Mesenchymal stem cell (in vitro differentiated cells and primary cell): ENCODE measurements around the gene PGLYRP2.

ENCODE experiments used
- DNase-seq: peaks from one replicate; pipeline ENCODE4 v3.0.0-alpha.2; 2013
- H2AFZ ChIP-seq: one replicate; pipeline ENCODE4 v1.6.1; 2013; ENCODE audit warnings: low read depth, mild to moderate bottlenecking, control low read depth, inconsistent platforms, low read length, moderate library complexity
- H2AK5ac ChIP-seq: 2 replicates; pipeline ENCODE4 v1.6.1; 2013; ENCODE audit warnings: low read length, moderate library complexity, mild to moderate bottlenecking, inconsistent platforms; ENCODE audit not compliant: severe bottlenecking
- H2BK120ac ChIP-seq: one replicate; pipeline ENCODE4 v1.6.1; 2013; ENCODE audit warnings: low read depth, mild to moderate bottlenecking, inconsistent platforms, low read length, moderate library complexity
- H2BK12ac ChIP-seq, 2 experiments: one replicate each; pipeline ENCODE4 v1.6.1; 2013; ENCODE audit warnings: inconsistent platforms in 2 of 2, low read length in 2 of 2, mild to moderate bottlenecking in 2 of 2, moderate library complexity in 2 of 2, control low read depth in 1 of 2
- H2BK15ac ChIP-seq: one replicate; pipeline ENCODE4 v1.6.1; 2013; ENCODE audit warnings: mild to moderate bottlenecking, low read depth, inconsistent platforms; ENCODE audit not compliant: poor library complexity, severe bottlenecking
- H2BK5ac ChIP-seq: 2 replicates; pipeline ENCODE4 v1.6.1; 2013; ENCODE audit warnings: low read depth, mild to moderate bottlenecking, low read length, control low read depth, inconsistent platforms; ENCODE audit not compliant: poor library complexity, severe bottlenecking
- H3K14ac ChIP-seq, 2 experiments: one replicate each; pipeline ENCODE4 v1.6.1; 2013; ENCODE audit warnings: inconsistent platforms in 2 of 2, low read length in 2 of 2, control low read depth in 1 of 2, mild to moderate bottlenecking in 1 of 2, moderate library complexity in 1 of 2
- H3K18ac ChIP-seq, 2 experiments: one replicate each; pipeline ENCODE4 v1.6.1; 2013; ENCODE audit warnings: inconsistent platforms in 2 of 2, low read length in 2 of 2, control low read depth in 1 of 2, low read depth in 1 of 2, mild to moderate bottlenecking in 1 of 2
- H3K23ac ChIP-seq, 2 experiments: one replicate each; pipeline ENCODE4 v1.6.1; 2013; ENCODE audit warnings: inconsistent platforms in 2 of 2, low read length in 2 of 2, mild to moderate bottlenecking in 2 of 2, moderate library complexity in 2 of 2, control low read depth in 1 of 2
- H3K27ac ChIP-seq: 2 replicates; pipeline ENCODE4 v1.5.1; 2013; ENCODE audit warnings: mild to moderate bottlenecking, moderate library complexity, low read length, control low read depth, inconsistent platforms; ENCODE audit not compliant: poor library complexity, severe bottlenecking
- H3K27me3 ChIP-seq, 2 experiments: 2 replicates each; pipeline versions ENCODE4 v1.6.1 to v1.7.0; 2013; ENCODE audit warnings: low read length in 2 of 2, mild to moderate bottlenecking in 2 of 2, moderate library complexity in 2 of 2, control low read depth in 1 of 2, inconsistent platforms in 1 of 2; ENCODE audit not compliant: control insufficient read depth in 1 of 2, insufficient read depth in 1 of 2
- H3K36me3 ChIP-seq, 2 experiments: 2 replicates each; pipeline versions ENCODE4 v1.6.1 to v1.7.0; 2013; ENCODE audit warnings: low read length in 2 of 2, control low read depth in 1 of 2, inconsistent platforms in 1 of 2, low read depth in 1 of 2, mild to moderate bottlenecking in 1 of 2; ENCODE audit not compliant: insufficient read depth in 2 of 2, control insufficient read depth in 1 of 2
- H3K4ac ChIP-seq, 2 experiments: one replicate each; pipeline ENCODE4 v1.6.1; 2013; ENCODE audit warnings: inconsistent platforms in 2 of 2, low read length in 2 of 2, mild to moderate bottlenecking in 2 of 2, moderate library complexity in 2 of 2, control low read depth in 1 of 2, low read depth in 1 of 2
- H3K4me1 ChIP-seq: 2 replicates; pipeline ENCODE4 v1.6.1; 2013; ENCODE audit warnings: low read depth, low read length, control low read depth; ENCODE audit not compliant: control insufficient read depth, insufficient read depth
- H3K4me2 ChIP-seq: 2 replicates; pipeline ENCODE4 v1.6.1; 2013; ENCODE audit warnings: low read length, mild to moderate bottlenecking, inconsistent platforms; ENCODE audit not compliant: poor library complexity, severe bottlenecking
- H3K4me3 ChIP-seq, 2 experiments: 2 replicates each; pipeline versions ENCODE4 v1.5.1 to v1.7.0; 2013; ENCODE audit warnings: low read length in 2 of 2, mild to moderate bottlenecking in 2 of 2, control low read depth in 1 of 2, low read depth in 1 of 2; ENCODE audit not compliant: insufficient read depth in 1 of 2
- H3K79me1 ChIP-seq: replicated peaks from 2 replicates; pipeline ENCODE4 v1.6.1; 2013; ENCODE audit warnings: mild to moderate bottlenecking, control low read depth, low read length, inconsistent platforms; ENCODE audit not compliant: poor library complexity, severe bottlenecking
- H3K9ac ChIP-seq: 2 replicates; pipeline ENCODE4 v1.7.0; 2013; ENCODE audit warnings: mild to moderate bottlenecking, low read length, moderate library complexity
- H3K9me3 ChIP-seq: 2 replicates; pipeline ENCODE4 v1.7.0; 2013; ENCODE audit warnings: mild to moderate bottlenecking, low read length; ENCODE audit not compliant: control insufficient read depth
- H4K8ac ChIP-seq: one replicate; pipeline ENCODE4 v1.6.1; 2013; ENCODE audit warnings: inconsistent platforms, mild to moderate bottlenecking, low read length, moderate library complexity
- H4K91ac ChIP-seq: one replicate; pipeline ENCODE4 v1.6.1; 2013; ENCODE audit warnings: mild to moderate bottlenecking, low read length, inconsistent platforms
- WGBS: methylation state at CpG from one replicate; pipeline ENCODE4 v1.1.7; 2013; ENCODE audit warnings: mixed read lengths; 5-methylcytosine and 5-hydroxymethylcytosine counted together

PGLYRP2 gene

DNA sequence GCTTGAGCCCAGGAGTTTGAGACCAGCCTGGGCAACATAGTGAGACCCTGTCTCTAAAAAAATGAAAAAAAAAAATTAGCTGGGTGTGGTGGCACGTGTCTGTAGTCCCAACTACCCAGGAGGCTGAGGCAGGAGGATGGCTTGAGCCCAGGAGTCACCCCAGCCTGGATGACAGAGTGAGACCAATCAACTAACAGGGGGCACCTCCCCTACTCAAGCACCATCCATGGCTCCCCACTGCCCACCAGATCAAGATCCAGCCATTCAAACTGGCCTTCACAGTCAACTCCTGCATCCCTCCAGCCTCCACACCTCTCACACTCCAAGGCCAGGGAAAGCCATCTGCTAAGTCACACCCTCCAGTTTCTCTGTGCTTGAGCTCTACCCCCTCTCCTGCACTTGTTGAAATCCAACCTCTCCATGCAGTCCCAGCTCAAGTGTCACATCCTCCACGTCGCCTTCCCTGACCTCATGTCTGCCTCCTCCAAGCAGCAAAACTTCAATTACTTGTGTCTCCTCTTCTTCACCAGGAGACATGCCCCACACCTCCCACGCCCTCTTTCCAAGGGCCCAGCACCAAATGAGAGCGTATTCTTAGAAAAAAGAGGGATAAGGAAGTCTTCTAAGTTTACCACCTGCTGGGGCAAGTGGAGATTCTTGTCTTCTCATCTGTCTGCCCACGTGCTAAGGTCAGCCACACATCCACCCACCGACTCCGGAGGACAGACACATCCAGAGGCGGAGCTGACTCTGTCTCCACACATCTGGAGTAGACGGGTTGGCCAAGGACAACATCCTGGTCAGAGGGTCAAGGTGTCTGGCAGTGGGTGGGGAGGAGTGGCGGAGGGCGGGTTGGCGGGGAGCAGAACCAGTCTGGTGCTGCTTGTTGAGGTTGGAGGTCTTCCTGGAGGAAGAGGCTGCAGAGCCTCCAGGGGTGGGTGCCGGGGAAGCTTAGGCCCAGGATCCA lies 28.1 kb upstream of the PGLYRP2 start:
- no peak overlapping the region for H3K4ac ChIP-seq
- H4K8ac ChIP-seq = no peak overlapping the region
- H3K4me2 ChIP-seq = no peak overlapping the region
- H2BK15ac ChIP-seq = no peak overlapping the region
- H3K18ac ChIP-seq = no peak overlapping the region
- H3K27me3 ChIP-seq = peaks cover 0 to 39% of the 10 kb centered on the region in 2 experiments
- H3K79me1 ChIP-seq = no peaks in the 10 kb centered on the region
- DNase-seq = no peak
- H3K4me1 ChIP-seq = no peaks in the 10 kb centered on the region
- no peaks in the 10 kb centered on the region for H3K36me3 ChIP-seq
- no peak overlapping the region for H3K4me3 ChIP-seq
- no peak overlapping the region for H3K27ac ChIP-seq
- 71% methylated on average over 13 of the region's 14 CpGs for WGBS
- H3K14ac ChIP-seq = no peak overlapping the region
- no peak overlapping the region for H2BK5ac ChIP-seq
- H3K23ac ChIP-seq = no peak overlapping the region
- H4K91ac ChIP-seq = no peak overlapping the region
- no peak overlapping the region for H2AFZ ChIP-seq
- no peak overlapping the region for H2BK120ac ChIP-seq
- H3K9ac ChIP-seq = no peak overlapping the region
- H2AK5ac ChIP-seq = no peak overlapping the region
- H3K9me3 ChIP-seq = no peaks in the 10 kb centered on the region
- no peak overlapping the region for H2BK12ac ChIP-seq

DNA sequence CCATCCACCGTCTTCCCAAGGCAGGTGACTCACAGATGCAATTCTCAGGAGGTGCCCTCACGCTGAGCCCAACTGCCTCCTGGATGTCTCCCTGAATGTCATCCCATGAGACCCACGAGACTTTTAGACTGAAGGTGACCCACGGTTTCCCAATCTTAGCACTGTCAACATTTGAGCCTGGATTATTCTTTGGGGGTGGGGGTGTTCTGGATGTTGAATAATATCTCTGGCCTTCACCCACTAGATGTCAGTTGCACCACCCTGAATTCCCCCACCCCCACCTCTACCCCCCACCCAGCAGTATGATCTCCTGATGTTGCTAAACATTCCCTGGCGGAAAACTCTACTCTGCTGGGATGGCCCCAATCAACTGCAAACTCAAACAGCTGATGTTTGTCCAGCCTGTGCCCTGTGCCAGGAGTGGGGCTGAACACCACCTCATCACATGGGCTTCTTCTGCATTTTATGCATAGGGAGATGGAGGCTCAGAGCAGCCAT lies 26.8 kb upstream of the PGLYRP2 start:
- no peak overlapping the region for H3K27ac ChIP-seq
- no peak overlapping the region for H2AK5ac ChIP-seq
- no peak overlapping the region for H2BK15ac ChIP-seq
- no peaks in the 10 kb centered on the region for H3K9me3 ChIP-seq
- no peak overlapping the region for H3K4me3 ChIP-seq
- H3K36me3 ChIP-seq = no peaks in the 10 kb centered on the region
- no peak overlapping the region for H2BK120ac ChIP-seq
- H3K18ac ChIP-seq = no peak overlapping the region
- H3K14ac ChIP-seq = no peak overlapping the region
- no peak overlapping the region for H3K9ac ChIP-seq
- H4K8ac ChIP-seq = no peak overlapping the region
- H3K23ac ChIP-seq = no peak overlapping the region
- no peak overlapping the region for H2BK12ac ChIP-seq
- no peaks in the 10 kb centered on the region for H3K79me1 ChIP-seq
- 61% methylated on average over 5 of the region's 5 CpGs for WGBS
- H4K91ac ChIP-seq = no peak overlapping the region
- no peak overlapping the region for H2AFZ ChIP-seq
- H3K4ac ChIP-seq = no peak overlapping the region
- H3K27me3 ChIP-seq = peaks cover 0 to 48% of the 10 kb centered on the region in 2 experiments
- no peak for DNase-seq
- no peak overlapping the region for H3K4me2 ChIP-seq
- no peaks in the 10 kb centered on the region for H3K4me1 ChIP-seq
- H2BK5ac ChIP-seq = no peak overlapping the region

DNA sequence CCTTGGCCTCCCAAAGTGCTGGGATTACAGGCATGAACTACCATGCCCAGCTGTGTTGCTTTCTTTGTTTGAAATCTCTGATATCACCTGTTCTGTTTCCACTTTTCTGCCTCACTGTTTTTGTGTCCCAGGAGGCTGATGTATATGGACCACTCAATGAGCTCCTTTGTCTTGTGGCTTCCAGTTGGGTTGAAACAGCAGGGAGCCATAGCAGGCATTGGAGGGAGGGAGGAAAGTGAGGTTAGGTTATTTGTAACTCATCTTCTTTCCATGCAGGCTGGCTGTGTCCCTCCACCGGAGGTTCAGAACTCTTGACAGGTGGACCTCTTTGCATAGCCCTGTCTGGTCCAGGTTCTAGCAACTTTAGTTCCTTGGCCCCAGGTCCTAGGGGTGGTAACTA lies 23.0 kb upstream of the PGLYRP2 start:
- no peak for DNase-seq
- no peaks in the 10 kb centered on the region for H3K4me1 ChIP-seq
- H3K9me3 ChIP-seq = no peaks in the 10 kb centered on the region
- H2BK15ac ChIP-seq = no peak overlapping the region
- no peaks in the 10 kb centered on the region for H3K36me3 ChIP-seq
- H2BK5ac ChIP-seq = no peak overlapping the region
- H3K27me3 ChIP-seq = peaks cover 0 to 34% of the 10 kb centered on the region in 2 experiments
- H2AK5ac ChIP-seq = no peak overlapping the region
- H2BK120ac ChIP-seq = no peak overlapping the region
- H2BK12ac ChIP-seq = no peak overlapping the region
- no peak overlapping the region for H3K18ac ChIP-seq
- H2AFZ ChIP-seq = no peak overlapping the region
- H3K9ac ChIP-seq = no peak overlapping the region
- no peak overlapping the region for H4K91ac ChIP-seq
- no peak overlapping the region for H3K27ac ChIP-seq
- WGBS = 93% methylated on average over 1 of the region's 1 CpG
- no peak overlapping the region for H3K4me3 ChIP-seq
- no peak overlapping the region for H3K4me2 ChIP-seq
- no peaks in the 10 kb centered on the region for H3K79me1 ChIP-seq
- H3K23ac ChIP-seq = no peak overlapping the region
- no peak overlapping the region for H3K4ac ChIP-seq
- no peak overlapping the region for H3K14ac ChIP-seq
- H4K8ac ChIP-seq = no peak overlapping the region

DNA sequence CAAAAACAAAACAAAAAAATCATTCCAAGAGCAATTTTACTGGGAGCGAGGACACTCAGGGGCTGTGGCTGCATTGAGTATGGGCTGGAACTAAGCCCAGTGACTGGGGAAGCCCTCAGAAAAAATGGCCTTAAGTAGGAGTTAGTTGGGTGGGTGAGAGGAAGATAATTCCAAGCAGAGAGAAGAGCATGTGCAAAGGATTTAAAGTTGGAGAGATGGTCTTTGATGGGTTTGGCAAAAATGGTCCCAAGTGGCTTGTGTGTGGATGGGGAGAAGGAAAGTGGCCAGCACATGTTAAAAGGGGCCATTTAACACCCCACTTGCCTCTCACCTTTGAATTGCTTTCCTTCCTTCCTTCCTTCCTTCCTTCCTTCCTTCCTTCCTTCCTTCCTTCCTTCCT lies 22.3 kb upstream of the PGLYRP2 start:
- 86% methylated on average over 1 of the region's 1 CpG for WGBS
- no peaks in the 10 kb centered on the region for H3K9me3 ChIP-seq
- no peak for DNase-seq
- H3K4me2 ChIP-seq = no peak overlapping the region
- no peaks in the 10 kb centered on the region for H3K36me3 ChIP-seq
- H2AFZ ChIP-seq = no peak overlapping the region
- H3K18ac ChIP-seq = no peak overlapping the region
- H4K8ac ChIP-seq = no peak overlapping the region
- no peaks in the 10 kb centered on the region for H3K4me1 ChIP-seq
- H2AK5ac ChIP-seq = no peak overlapping the region
- H3K4me3 ChIP-seq = no peak overlapping the region
- no peaks in the 10 kb centered on the region for H3K79me1 ChIP-seq
- H3K14ac ChIP-seq = no peak overlapping the region
- H2BK12ac ChIP-seq = no peak overlapping the region
- H2BK15ac ChIP-seq = no peak overlapping the region
- H4K91ac ChIP-seq = no peak overlapping the region
- H3K27me3 ChIP-seq = peaks cover 0 to 30% of the 10 kb centered on the region in 2 experiments
- H3K4ac ChIP-seq = no peak overlapping the region
- no peak overlapping the region for H2BK5ac ChIP-seq
- H3K23ac ChIP-seq = no peak overlapping the region
- no peak overlapping the region for H3K9ac ChIP-seq
- H2BK120ac ChIP-seq = no peak overlapping the region
- no peak overlapping the region for H3K27ac ChIP-seq
